SK-N-SH treated with all-trans-retinoic acid at 6 μM for 48 hours (cell line): Measurements from ENCODE around the gene CAMK2N2.

Source experiments
- ARNTL ChIP-seq: fragments of 450-650 bp; formaldehyde crosslinking; IDR thresholded peaks from 2 replicates; pipeline ENCODE4 v1.5.0; 2020; ENCODE audit warnings: low read depth, mild to moderate bottlenecking, moderate library complexity, borderline replicate concordance
- GLIS3 ChIP-seq: fragments of 250-450 bp; sonication (Bioruptor Pico); IDR thresholded peaks from 2 replicates; pipeline ENCODE4 v1.5.0; 2020; ENCODE audit warnings: mild to moderate bottlenecking, moderate library complexity
- RARB ChIP-seq: fragments of 250-450 bp; sonication (Bioruptor Pico); IDR thresholded peaks from 2 replicates; pipeline ENCODE4 v1.8.0; 2021; ENCODE audit warnings: mild to moderate bottlenecking, moderate library complexity
- SNAI2 ChIP-seq: fragments of 250-450 bp; sonication (Bioruptor Pico); IDR thresholded peaks from 2 replicates; pipeline ENCODE4 v1.5.0; 2020; ENCODE audit warnings: mild to moderate bottlenecking, moderate library complexity
- ZFP3 ChIP-seq: fragments of 250-450 bp; sonication (Bioruptor Pico); IDR thresholded peaks from 2 replicates; pipeline ENCODE4 v1.5.0; 2020; ENCODE audit warnings: mild to moderate bottlenecking, moderate library complexity
- ZNF70 ChIP-seq: fragments of 450-650 bp; formaldehyde crosslinking; IDR thresholded peaks from 2 replicates; pipeline ENCODE4 v1.5.0; 2020; ENCODE audit warnings: mild to moderate bottlenecking, moderate library complexity
- TF ChIP-seq, protein P1 (sequence below): fragments of 250-450 bp; sonication (Bioruptor Pico); IDR thresholded peaks from 2 replicates; pipeline ENCODE4 v1.8.0; 2020; ENCODE audit warnings: mild to moderate bottlenecking, moderate library complexity, borderline replicate concordance
- TF ChIP-seq, protein P2 (sequence below): fragments of 250-450 bp; sonication (Bioruptor Pico); IDR thresholded peaks from 2 replicates; pipeline ENCODE4 v1.5.0; 2020; ENCODE audit warnings: mild to moderate bottlenecking, moderate library complexity
- TF ChIP-seq, protein P3 (sequence below): fragments of 250-450 bp; sonication (Bioruptor Pico); IDR thresholded peaks from 2 replicates; pipeline ENCODE4 v1.5.1; 2020; ENCODE audit warnings: low read depth, mild to moderate bottlenecking, moderate library complexity

DNA sequence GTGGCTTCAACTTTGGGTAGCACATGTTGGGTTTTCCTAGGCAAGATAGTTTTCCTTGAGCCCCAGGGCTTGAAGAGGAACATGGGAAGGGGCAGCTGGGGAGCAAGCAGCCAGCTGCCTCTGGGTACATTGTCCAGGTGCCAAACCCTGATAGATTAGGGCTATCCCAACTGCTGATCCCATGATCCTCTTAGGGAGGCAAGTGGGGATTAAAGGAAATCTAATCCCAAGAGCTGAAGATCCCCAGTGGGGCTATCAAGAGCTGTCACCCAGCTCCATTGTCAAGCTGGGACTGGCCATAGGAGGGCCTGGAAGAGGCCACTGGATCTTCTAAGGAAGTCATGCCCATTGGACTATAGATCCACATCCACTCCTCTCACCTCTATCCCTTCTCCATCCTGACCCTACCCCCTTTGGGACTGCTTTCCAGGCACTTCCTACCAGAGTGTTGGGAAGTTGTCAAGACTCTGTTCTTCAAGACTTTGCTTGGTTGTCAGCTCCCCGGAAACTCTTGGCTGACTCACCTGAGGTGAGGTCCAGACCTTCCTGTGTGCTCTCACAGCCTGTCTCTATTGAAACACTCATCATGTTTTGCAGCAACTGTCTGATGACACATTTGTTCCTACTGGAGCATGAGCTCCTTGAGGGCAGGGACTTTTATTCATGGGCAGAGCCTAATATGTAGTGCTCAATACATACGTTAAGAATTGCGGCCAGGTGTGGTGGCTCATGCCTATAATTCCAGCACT is 5.9 kb downstream of the CAMK2N2 start:
- TF ChIP-seq GLIS3 (no peak), ZNF70 (CRISPR knock-in tag) (no peak), ZFP3 (CRISPR knock-in tag) (no peak), RARB (CRISPR knock-in tag) (no peak), ARNTL (CRISPR knock-in tag) (no peak), SNAI2 (CRISPR knock-in tag) (no peak)
- TF ChIP-seq, protein P1, sequence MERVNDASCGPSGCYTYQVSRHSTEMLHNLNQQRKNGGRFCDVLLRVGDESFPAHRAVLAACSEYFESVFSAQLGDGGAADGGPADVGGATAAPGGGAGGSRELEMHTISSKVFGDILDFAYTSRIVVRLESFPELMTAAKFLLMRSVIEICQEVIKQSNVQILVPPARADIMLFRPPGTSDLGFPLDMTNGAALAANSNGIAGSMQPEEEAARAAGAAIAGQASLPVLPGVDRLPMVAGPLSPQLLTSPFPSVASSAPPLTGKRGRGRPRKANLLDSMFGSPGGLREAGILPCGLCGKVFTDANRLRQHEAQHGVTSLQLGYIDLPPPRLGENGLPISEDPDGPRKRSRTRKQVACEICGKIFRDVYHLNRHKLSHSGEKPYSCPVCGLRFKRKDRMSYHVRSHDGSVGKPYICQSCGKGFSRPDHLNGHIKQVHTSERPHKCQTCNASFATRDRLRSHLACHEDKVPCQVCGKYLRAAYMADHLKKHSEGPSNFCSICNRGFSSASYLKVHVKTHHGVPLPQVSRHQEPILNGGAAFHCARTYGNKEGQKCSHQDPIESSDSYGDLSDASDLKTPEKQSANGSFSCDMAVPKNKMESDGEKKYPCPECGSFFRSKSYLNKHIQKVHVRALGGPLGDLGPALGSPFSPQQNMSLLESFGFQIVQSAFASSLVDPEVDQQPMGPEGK: no peak
- TF ChIP-seq, protein P2, sequence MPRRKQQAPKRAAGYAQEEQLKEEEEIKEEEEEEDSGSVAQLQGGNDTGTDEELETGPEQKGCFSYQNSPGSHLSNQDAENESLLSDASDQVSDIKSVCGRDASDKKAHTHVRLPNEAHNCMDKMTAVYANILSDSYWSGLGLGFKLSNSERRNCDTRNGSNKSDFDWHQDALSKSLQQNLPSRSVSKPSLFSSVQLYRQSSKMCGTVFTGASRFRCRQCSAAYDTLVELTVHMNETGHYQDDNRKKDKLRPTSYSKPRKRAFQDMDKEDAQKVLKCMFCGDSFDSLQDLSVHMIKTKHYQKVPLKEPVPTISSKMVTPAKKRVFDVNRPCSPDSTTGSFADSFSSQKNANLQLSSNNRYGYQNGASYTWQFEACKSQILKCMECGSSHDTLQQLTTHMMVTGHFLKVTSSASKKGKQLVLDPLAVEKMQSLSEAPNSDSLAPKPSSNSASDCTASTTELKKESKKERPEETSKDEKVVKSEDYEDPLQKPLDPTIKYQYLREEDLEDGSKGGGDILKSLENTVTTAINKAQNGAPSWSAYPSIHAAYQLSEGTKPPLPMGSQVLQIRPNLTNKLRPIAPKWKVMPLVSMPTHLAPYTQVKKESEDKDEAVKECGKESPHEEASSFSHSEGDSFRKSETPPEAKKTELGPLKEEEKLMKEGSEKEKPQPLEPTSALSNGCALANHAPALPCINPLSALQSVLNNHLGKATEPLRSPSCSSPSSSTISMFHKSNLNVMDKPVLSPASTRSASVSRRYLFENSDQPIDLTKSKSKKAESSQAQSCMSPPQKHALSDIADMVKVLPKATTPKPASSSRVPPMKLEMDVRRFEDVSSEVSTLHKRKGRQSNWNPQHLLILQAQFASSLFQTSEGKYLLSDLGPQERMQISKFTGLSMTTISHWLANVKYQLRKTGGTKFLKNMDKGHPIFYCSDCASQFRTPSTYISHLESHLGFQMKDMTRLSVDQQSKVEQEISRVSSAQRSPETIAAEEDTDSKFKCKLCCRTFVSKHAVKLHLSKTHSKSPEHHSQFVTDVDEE (CRISPR knock-in tag): no peak
- TF ChIP-seq, protein P3, sequence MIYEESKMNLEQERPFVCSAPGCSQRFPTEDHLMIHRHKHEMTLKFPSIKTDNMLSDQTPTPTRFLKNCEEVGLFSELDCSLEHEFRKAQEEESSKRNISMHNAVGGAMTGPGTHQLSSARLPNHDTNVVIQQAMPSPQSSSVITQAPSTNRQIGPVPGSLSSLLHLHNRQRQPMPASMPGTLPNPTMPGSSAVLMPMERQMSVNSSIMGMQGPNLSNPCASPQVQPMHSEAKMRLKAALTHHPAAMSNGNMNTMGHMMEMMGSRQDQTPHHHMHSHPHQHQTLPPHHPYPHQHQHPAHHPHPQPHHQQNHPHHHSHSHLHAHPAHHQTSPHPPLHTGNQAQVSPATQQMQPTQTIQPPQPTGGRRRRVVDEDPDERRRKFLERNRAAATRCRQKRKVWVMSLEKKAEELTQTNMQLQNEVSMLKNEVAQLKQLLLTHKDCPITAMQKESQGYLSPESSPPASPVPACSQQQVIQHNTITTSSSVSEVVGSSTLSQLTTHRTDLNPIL: no peak
